MM.1S (cell line): ENCODE measurements around the gene ACTR6.

Source experiments
- DNase-seq: peaks from one replicate; pipeline ENCODE4 v3.0.0-alpha.2; 2015
- H2AFZ ChIP-seq: fragments of 300-600 bp; sonication (generic); 2 replicates; pipeline ENCODE4 v1.6.0; 2016; ENCODE audit warnings: antibody characterized with exemption, low read length
- H3F3A ChIP-seq: fragments of 300-600 bp; sonication (generic); 2 replicates; pipeline ENCODE4 v1.6.1; 2016; ENCODE audit warnings: mild to moderate bottlenecking, antibody characterized with exemption, low read length, moderate library complexity, mixed read lengths; ENCODE audit not compliant: insufficient read depth
- H3K27ac ChIP-seq: fragments of 300-600 bp; sonication (generic); 2 replicates; pipeline ENCODE4 v1.5.1; 2016; ENCODE audit warnings: mild to moderate bottlenecking, low read length
- H3K27me3 ChIP-seq: fragments of 300-600 bp; sonication (generic); replicated peaks from 2 replicates; pipeline ENCODE4 v1.6.0; 2016; ENCODE audit warnings: low read length; ENCODE audit not compliant: insufficient read depth
- H3K36me3 ChIP-seq: fragments of 300-600 bp; sonication (generic); replicated peaks from 2 replicates; pipeline ENCODE4 v1.6.1; 2016; ENCODE audit warnings: mild to moderate bottlenecking, low read length, mixed read lengths; ENCODE audit not compliant: insufficient read depth
- H3K4me1 ChIP-seq: fragments of 300-600 bp; sonication (generic); 2 replicates; pipeline ENCODE4 v1.6.1; 2016; ENCODE audit warnings: low read length, mixed read lengths
- H3K4me2 ChIP-seq: fragments of 300-600 bp; sonication (generic); 2 replicates; pipeline ENCODE4 v1.6.0; 2016; ENCODE audit warnings: low read depth, low read length
- H3K4me3 ChIP-seq: fragments of 300-600 bp; sonication (generic); 2 replicates; pipeline ENCODE4 v1.5.1; 2016; ENCODE audit warnings: low read length, mixed read lengths
- H3K79me2 ChIP-seq: fragments of 300-600 bp; sonication (generic); 2 replicates; pipeline ENCODE4 v1.6.1; 2016; ENCODE audit warnings: mixed run types, low read length, mixed read lengths
- H3K9ac ChIP-seq: fragments of 300-600 bp; sonication (generic); 2 replicates; pipeline ENCODE4 v1.6.1; 2016; ENCODE audit warnings: low read length, mixed read lengths
- H3K9me2 ChIP-seq: fragments of 300-600 bp; sonication (generic); replicated peaks from 2 replicates; pipeline ENCODE4 v1.6.1; 2016; ENCODE audit warnings: mild to moderate bottlenecking, low read length, mixed read lengths; ENCODE audit not compliant: insufficient read depth
- H3K9me3 ChIP-seq: fragments of 300-600 bp; sonication (generic); replicated peaks from 2 replicates; pipeline ENCODE4 v1.6.1; 2016; ENCODE audit warnings: mild to moderate bottlenecking, low read length, mixed read lengths; ENCODE audit not compliant: insufficient read depth
- H4K20me1 ChIP-seq: fragments of 300-600 bp; sonication (generic); 2 replicates; pipeline ENCODE4 v1.6.1; 2016; ENCODE audit warnings: mild to moderate bottlenecking, low read length, moderate library complexity, mixed read lengths; ENCODE audit not compliant: insufficient read depth
- CTCF ChIP-seq: fragments of 300-600 bp; sonication (generic); IDR thresholded peaks from 2 replicates; pipeline ENCODE4 v1.5.1; 2016; ENCODE audit warnings: antibody characterized with exemption, low read length, mixed read lengths
- EZH2 ChIP-seq: fragments of 300-600 bp; sonication (generic); optimal IDR thresholded peaks from 2 replicates; pipeline ENCODE3; 2017; ENCODE audit warnings: low read depth, mild to moderate bottlenecking, antibody characterized with exemption, low read length, mixed read lengths
- EZH2phosphoT487 ChIP-seq: fragments of 300-600 bp; sonication (generic); IDR thresholded peaks from 2 replicates; pipeline ENCODE4 v1.6.1; 2018; ENCODE audit warnings: antibody characterized with exemption, low read length

Gene ACTR6

GRCh38 chr12:100164153-100164704 lies 36.4 kb upstream of the ACTR6 start:
- Histone ChIP-seq H3K4me1 (no peaks in the 10 kb centered on the region), H3K27ac (no peak overlapping the region), H3K9me3 (no peaks in the 10 kb centered on the region), H3K27me3 (no peaks in the 10 kb centered on the region), H3K9ac (no peak overlapping the region), H3F3A (no peaks in the 10 kb centered on the region), H3K36me3 (no peaks in the 10 kb centered on the region), H4K20me1 (no peaks in the 10 kb centered on the region), H3K9me2 (no peaks in the 10 kb centered on the region), H3K79me2 (no peaks in the 10 kb centered on the region), H3K4me3 (no peak overlapping the region), H3K4me2 (peak overlapping the region; percentile 45; the same call in 1 of the 2 replicates), H2AFZ (no peak overlapping the region)
- DNase-seq = no peak
- no peak for TF ChIP-seq EZH2
- TF ChIP-seq EZH2phosphoT487 = no peak
- TF ChIP-seq CTCF = no peak

- no peaks in the 10 kb centered on the region for H4K20me1 ChIP-seq
- H3K9ac ChIP-seq = no peak overlapping the region
- no peak overlapping the region for H2AFZ ChIP-seq
- DNase-seq = no peak
- H3K9me2 ChIP-seq = no peaks in the 10 kb centered on the region
- no peaks in the 10 kb centered on the region for H3K9me3 ChIP-seq
- no peaks in the 10 kb centered on the region for H3F3A ChIP-seq
- no peaks in the 10 kb centered on the region for H3K4me1 ChIP-seq
- no peak overlapping the region for H3K27ac ChIP-seq
- H3K36me3 ChIP-seq = no peaks in the 10 kb centered on the region
- TF ChIP-seq CTCF (no peak), EZH2 (no peak), EZH2phosphoT487 (no peak)
- no peak overlapping the region for H3K4me2 ChIP-seq
- H3K4me3 ChIP-seq = no peak overlapping the region
- no peaks in the 10 kb centered on the region for H3K79me2 ChIP-seq
- no peaks in the 10 kb centered on the region for H3K27me3 ChIP-seq
Observed at GRCh38 chr12:100165356-100165755, 35.3 kb upstream of the ACTR6 start.

- no peak overlapping the region for H3K4me3 ChIP-seq
- no peaks in the 10 kb centered on the region for H3K9me2 ChIP-seq
- no peak overlapping the region for H3K9ac ChIP-seq
- no peaks in the 10 kb centered on the region for H3K79me2 ChIP-seq
- H3K27ac ChIP-seq = no peak overlapping the region
- DNase-seq = no peak
- H2AFZ ChIP-seq = no peak overlapping the region
- H3K4me2 ChIP-seq = no peak overlapping the region
- H3F3A ChIP-seq = no peaks in the 10 kb centered on the region
- H3K27me3 ChIP-seq = no peaks in the 10 kb centered on the region
- TF ChIP-seq CTCF (no peak), EZH2phosphoT487 (no peak), EZH2 (no peak)
- H3K4me1 ChIP-seq = no peaks in the 10 kb centered on the region
- no peaks in the 10 kb centered on the region for H4K20me1 ChIP-seq
- no peaks in the 10 kb centered on the region for H3K36me3 ChIP-seq
- no peaks in the 10 kb centered on the region for H3K9me3 ChIP-seq
Observed at GRCh38 chr12:100166232-100166631, 34.4 kb upstream of the ACTR6 start.
